ENCODE results near the gene SRGAP2C.
"Not testable (repeated sequence)": the region's sequence is repeated elsewhere in the genome, so short reads cannot be mapped to it uniquely, and the experiment has no call there.

SRGAP2C gene

GRCh38 chr1:121226925-121227324 lies 42.1 kb downstream of the SRGAP2C start:
- DNase-seq (ENCODE audit: low read depth in 3 of 3): not testable (repeated sequence)

DNA sequence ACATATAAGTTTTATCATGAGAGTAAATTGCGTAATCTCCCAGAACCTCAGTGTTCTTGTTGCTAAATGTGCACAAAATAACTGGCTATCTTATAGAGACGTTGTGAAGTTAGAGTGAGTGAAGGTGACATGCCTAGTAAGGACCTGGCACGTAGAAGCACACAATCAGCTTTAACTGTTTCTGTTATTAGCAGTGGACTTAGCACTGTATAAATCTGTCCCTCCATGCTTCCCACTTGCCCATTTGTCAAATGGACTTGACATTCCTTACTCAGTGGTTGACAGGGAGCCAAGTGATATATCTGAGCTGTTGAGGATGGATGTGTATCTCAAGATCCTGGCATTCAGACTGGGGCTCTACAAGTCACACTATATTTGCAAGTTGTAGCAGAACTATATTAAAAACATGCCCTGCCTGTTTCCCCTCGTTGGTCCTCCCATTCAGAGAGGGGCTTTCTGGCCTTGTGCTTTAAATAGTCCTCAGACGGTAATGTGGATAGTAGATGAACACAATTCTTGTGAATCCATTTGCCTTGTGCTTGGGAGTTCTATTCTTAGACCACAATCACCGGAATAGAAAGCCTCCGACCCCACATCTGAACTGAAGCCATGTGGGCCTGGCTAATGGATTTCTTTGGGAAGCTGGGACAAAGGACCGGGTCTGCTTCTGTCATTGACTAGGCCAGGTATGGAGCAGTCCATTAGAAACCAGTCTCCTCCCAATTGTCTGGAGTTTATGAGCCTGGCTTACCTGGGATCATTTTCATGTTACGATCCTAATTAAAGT lies 43.0 kb downstream of the SRGAP2C start:
- DNase-seq (ENCODE audit: low read depth in 3 of 3): not testable (repeated sequence)

DNA sequence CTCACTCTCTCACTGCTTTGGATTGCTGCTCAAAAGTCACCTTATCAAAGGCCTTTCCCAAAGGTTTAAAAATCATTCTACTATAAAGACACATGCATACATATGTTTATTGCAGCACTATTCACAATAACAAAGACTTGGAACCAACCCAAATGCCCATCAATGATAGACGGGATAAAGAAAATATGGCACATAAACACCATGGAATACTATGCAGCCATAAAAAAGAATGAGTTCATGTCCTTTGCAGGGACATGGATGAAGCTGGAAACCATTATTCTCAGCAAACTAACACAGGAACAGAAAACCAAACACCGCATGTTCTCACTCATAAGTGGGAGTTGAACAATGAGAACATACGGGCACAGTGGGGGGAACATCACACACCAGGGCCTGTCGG lies 45.9 kb downstream of the SRGAP2C start:
- not testable (repeated sequence) for DNase-seq (ENCODE audit: low read depth in 3 of 3)

DNA sequence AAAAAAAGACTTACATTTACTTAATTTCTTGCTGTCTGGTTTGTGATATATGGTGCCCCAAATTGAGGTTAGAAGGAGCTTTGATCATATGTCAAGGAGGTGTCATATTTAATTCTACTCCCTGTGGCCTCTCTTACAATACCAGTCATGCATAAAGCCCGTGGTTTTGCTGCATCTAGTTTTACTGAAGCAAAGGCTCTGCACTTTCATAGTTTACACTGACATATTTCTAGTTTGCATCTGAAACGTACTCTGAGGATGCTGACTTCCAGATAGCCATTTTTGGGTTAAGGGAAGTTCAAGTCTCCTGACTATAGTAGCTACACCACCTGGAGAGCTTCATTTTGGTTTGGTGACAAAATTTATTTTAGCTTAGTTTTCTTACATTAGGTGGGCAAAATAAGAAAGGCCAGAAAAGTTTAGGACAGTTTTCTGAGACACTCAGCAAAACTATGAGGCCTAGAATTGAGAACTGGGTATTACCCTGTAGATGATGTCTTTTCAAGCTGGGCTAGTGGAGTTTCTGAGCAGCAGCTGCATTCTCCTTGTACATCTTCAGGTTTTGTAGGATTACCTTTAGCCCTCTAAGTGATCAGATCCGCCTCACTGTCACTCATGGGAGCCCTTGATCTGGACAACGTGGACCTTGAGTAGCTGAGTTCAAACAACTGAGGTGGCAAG lies 47.8 kb downstream of the SRGAP2C start:
- DNase-seq (ENCODE audit: low read depth in 3 of 3): not testable (repeated sequence)

- not testable (repeated sequence) for DNase-seq (ENCODE audit: low read depth in 3 of 3)
Observed at GRCh38 chr1:121234090-121234759, 49.5 kb downstream of the SRGAP2C start.

DNA sequence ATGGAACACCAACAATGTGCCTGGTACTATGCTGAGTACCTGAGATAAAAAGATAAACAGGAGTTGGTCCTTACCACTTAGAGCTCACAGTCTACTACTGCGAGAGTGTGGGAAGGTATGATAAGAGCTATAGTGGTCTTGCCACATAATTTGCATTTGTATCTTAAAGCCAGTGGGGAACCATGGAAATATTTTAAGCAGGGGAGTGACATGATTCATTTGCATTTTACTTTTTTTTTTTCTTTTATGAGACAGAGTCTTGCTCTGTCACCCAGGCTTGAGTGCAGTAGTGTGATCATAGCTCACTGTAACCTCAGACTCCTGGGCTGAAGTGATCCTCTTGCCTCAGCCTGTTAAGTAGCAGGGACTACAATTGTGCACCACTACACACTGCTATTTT lies 53.6 kb downstream of the SRGAP2C start:
- DNase-seq (ENCODE audit: low read depth in 3 of 3): not testable (repeated sequence)

DNA sequence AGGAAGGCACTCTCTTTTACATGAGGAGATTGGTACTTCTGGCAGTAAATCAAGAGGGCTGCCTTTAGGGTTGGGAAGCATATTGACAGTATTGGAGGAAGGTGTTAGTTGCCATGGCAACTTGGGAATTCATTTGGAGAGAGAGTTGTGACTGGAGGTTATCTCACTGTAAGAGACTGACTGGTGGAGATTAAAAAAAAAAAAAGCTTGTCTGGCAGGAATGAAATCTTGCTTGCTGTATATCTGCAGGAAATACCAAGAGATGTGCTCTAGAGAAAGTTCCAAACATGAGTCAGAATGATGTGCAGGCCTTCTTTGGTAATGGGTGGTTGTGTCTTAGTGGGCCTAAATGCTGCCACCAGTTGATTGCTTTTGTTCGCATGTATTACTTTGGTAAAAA lies 59.1 kb downstream of the SRGAP2C start:
- DNase-seq (ENCODE audit: low read depth in 3 of 3): not testable (repeated sequence)

GRCh38 chr1:121246399-121246798 lies 61.6 kb downstream of the SRGAP2C start:
- DNase-seq (ENCODE audit: low read depth in 3 of 3): not testable (repeated sequence)

- not testable (repeated sequence) for DNase-seq (ENCODE audit: low read depth in 3 of 3)
Observed at GRCh38 chr1:121252656-121253055, 67.9 kb downstream of the SRGAP2C start.

DNA sequence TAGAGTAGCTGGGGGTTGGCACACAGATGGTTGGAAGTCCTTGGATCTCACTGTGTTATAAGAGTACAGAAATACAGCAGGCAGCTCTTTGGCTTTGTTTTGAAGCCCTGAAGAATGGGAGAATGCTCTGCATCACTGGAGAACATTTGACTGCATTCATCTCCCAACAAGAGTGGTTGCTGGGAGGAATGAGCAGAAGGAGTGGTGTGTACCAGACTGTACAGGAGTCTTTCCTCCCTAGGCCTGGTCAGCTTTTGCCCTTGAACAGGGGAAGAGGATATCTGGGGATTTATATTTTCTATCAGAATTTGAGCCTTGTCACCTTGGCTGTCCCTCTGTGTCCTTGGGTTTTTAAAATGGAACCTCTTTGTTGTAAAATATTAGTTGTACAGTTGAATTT lies 69.8 kb downstream of the SRGAP2C start:
- DNase-seq (ENCODE audit: low read depth in 3 of 3): not testable (repeated sequence)

GRCh38 chr1:121257632-121258031 lies 72.9 kb downstream of the SRGAP2C start:
- DNase-seq (ENCODE audit: low read depth in 3 of 3): not testable (repeated sequence)

- DNase-seq (ENCODE audit: low read depth in 3 of 3): not testable (repeated sequence)
Observed at GRCh38 chr1:121258134-121258533, 73.4 kb downstream of the SRGAP2C start.

GRCh38 chr1:121260205-121260604 lies 75.4 kb downstream of the SRGAP2C start:
- not testable (repeated sequence) for DNase-seq (ENCODE audit: low read depth in 3 of 3)

DNA sequence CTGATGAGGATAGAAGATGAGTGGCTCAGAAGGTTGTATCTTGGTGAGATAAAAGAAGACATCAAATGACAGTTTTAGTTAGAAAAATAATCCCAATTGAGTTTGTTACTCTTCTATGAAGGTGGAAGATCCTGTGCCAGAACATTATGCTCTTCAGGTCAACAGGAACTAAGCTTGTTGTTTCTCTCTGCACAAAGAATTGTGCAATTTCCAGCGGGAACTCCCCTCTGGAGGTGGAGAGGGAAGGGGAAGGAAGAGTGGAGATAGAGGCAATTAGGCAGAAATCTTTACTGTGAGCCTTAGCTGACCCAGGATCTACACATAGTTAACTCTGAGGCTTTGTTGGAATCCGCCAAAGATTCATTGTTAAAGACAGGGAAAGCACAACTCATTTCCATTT lies 77.4 kb downstream of the SRGAP2C start:
- DNase-seq (ENCODE audit: low read depth in 3 of 3): not testable (repeated sequence)

GRCh38 chr1:121263789-121264244 lies 79.0 kb downstream of the SRGAP2C start:
- not testable (repeated sequence) for DNase-seq (ENCODE audit: low read depth in 3 of 3)

- DNase-seq (ENCODE audit: low read depth in 3 of 3): not testable (repeated sequence)
Observed at GRCh38 chr1:121267072-121267471, 82.3 kb downstream of the SRGAP2C start.

DNA sequence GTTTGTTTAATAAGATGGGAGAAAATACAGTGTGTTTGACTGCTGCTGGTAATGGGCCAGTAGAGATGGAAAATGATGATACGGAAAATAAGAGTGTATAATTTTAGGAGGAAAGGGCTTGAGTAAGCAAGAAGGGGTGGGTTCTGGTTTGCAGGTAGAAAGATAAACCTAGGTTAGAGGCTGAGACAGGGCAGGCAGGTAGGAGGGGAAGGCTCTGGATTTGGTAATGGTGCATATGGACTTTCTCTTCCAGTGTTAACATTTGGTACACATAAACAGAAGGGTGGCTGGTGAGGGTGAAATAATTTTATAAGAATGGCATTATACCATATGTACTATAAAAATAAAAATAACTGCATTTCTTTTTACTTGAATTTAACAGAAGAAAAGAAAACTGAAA lies 84.5 kb downstream of the SRGAP2C start:
- not testable (repeated sequence) for DNase-seq (ENCODE audit: low read depth in 3 of 3)

DNA sequence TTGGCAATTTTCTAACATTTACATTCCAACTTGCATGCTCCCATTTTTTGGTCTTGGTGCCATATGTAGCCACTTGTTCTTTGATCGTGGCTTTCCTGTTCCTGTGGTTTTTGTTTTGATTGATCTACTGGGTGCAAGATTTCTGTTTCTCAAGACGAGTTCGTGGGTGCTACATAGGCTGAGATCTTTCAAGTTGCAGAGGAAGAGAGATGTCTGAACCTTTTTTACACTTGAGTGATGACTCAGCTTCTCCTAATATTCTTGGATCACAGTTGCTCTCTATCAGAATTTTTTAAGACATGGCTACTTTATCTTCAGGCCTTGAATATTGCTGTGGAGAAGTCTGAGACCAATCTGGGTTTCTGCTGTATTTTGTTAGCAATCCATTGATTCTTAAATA lies 85.2 kb downstream of the SRGAP2C start:
- not testable (repeated sequence) for DNase-seq (ENCODE audit: low read depth in 3 of 3)

DNA sequence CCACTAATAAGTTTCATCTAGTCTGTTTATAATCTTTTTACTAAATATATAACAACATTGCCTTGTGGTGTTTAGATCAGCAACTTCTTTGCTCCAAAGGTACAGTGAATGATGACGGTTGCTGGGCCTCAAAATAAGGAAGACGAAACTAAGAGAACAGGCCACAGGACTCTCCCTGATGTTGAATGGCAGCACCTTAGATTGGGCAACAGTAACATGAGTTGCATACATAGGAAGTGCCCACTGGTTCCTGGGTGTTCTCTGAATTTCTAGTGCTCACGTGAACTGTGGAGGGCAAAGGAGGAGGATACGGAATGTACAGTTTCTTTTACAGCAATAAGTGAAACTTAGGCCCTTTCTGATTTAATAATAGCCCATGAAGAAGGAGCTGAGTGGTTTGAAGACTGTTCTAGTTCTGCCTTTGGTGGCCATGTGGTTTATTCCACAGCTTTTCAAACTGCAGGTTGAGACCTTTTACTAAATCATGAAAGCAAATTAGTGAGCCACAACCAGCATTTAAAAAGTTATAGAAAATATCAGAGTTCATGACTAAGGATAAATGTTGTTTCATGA lies 86.5 kb downstream of the SRGAP2C start:
- DNase-seq (ENCODE audit: low read depth in 3 of 3): not testable (repeated sequence)

GRCh38 chr1:121275435-121275834 lies 90.7 kb downstream of the SRGAP2C start:
- DNase-seq (ENCODE audit: low read depth in 3 of 3): not testable (repeated sequence)

- not testable (repeated sequence) for DNase-seq (ENCODE audit: low read depth in 3 of 3)
Observed at GRCh38 chr1:121278202-121278601, 93.4 kb downstream of the SRGAP2C start.
